Measurements from ENCODE around the gene DNAI1. TPM values are rescaled to one million over a fixed set of nuclear protein-coding genes. Genes with fewer than 3 reads are reported as not detected.

Gene DNAI1
- total and polyA plus RNA-seq, 10 of the 15 experiments (the other 5 are each of a cell fraction or from before 2014, with no cell fraction given), result not detected

DNA sequence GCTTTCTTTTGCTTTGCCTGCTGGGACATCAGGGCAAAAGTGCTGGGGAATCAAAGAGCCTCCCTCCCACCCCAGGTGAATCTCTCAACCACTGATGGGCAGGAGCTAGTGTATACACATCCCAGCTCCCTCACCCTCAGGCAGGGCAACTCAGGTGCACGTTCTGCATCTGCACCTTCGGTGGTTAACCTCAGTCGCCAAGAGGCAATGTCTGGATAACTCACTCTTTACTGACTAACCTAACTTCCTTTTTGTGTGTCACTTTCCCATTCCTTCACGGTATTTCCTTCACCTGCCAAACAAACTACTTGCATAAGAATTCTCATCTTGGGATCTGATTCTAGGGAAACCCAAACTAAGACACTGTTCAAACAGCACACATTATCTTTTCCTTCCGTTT lies 104.7 kb downstream of the DNAI1 start:
- CTCF ChIA-PET, result interaction anchor here (1.3 kb wide), 2 partner anchors 114 to 159 kb away, joined by 4 read pairs; no protein-coding TSS in a partner anchor
- peaks cover 6 to 11% of the 10 kb centered on the region in 2 experiments for H3K27me3 ChIP-seq (replicated peaks in 1 of 2; ENCODE audit: control insufficient read depth in 2 of 2, insufficient read depth in 2 of 2, low read length in 1 of 2)
- FAIRE-seq (no peak), DNase-seq (ENCODE audit: low read depth, low spot score) (no peak), ATAC-seq (no peak)
- SMC1A ChIA-PET (ENCODE audit: uncharacterized antibody, unreplicated experiment), result no interaction called here
- 11% methylated on average over 5 of the region's 5 CpGs for WGBS (ENCODE audit: insufficient coverage, insufficient replicate concordance, low lambda C conversion rate, missing lambda C conversion rate)
- H2AFZ ChIP-seq (ENCODE audit: control insufficient read depth, low read depth, low read length), result no peak overlapping the region
- H3K4me3 ChIP-seq, result no peak overlapping the region
- RAD21 ChIA-PET (ENCODE audit: unreplicated experiment), result no interaction called here
- no peak overlapping the region for H3K4me2 ChIP-seq (ENCODE audit: control insufficient read depth, insufficient read depth)
- H3K9me3 ChIP-seq (replicated peaks; ENCODE audit: control insufficient read depth, insufficient read depth, low read length), result peaks cover 6% of the 10 kb centered on the region; the same call in 2 of the 3 replicates
- peaks cover 3% of the 10 kb centered on the region; the same call in 1 of the 2 replicates for H4K20me1 ChIP-seq (ENCODE audit: control insufficient read depth, insufficient read depth)
- intact Hi-C loops (cut with micrococcal nuclease; ENCODE audit: unreplicated experiment), result no loop called here
- no peaks in the 10 kb centered on the region for H3K4me1 ChIP-seq (ENCODE audit: control insufficient read depth, insufficient read depth, low read length)
- H3K79me2 ChIP-seq (ENCODE audit: control insufficient read depth, insufficient read depth, low read length), result no peaks in the 10 kb centered on the region
- no peaks in the 10 kb centered on the region for H3K36me3 ChIP-seq (ENCODE audit: control insufficient read depth in 2 of 2, insufficient read depth in 2 of 2, low read length in 1 of 2)
- H3K9ac ChIP-seq (ENCODE audit: control insufficient read depth, insufficient read depth, low read length), result no peak overlapping the region
- no TSS peak for BruUV-seq (replicated peaks)
- H3K27ac ChIP-seq (ENCODE audit: control insufficient read depth, insufficient read depth), result no peak overlapping the region
- POLR2A ChIA-PET, result no interaction called here
- in situ Hi-C loops (cut with MboI), result no loop called here
- TF ChIP-seq, protein P1, sequence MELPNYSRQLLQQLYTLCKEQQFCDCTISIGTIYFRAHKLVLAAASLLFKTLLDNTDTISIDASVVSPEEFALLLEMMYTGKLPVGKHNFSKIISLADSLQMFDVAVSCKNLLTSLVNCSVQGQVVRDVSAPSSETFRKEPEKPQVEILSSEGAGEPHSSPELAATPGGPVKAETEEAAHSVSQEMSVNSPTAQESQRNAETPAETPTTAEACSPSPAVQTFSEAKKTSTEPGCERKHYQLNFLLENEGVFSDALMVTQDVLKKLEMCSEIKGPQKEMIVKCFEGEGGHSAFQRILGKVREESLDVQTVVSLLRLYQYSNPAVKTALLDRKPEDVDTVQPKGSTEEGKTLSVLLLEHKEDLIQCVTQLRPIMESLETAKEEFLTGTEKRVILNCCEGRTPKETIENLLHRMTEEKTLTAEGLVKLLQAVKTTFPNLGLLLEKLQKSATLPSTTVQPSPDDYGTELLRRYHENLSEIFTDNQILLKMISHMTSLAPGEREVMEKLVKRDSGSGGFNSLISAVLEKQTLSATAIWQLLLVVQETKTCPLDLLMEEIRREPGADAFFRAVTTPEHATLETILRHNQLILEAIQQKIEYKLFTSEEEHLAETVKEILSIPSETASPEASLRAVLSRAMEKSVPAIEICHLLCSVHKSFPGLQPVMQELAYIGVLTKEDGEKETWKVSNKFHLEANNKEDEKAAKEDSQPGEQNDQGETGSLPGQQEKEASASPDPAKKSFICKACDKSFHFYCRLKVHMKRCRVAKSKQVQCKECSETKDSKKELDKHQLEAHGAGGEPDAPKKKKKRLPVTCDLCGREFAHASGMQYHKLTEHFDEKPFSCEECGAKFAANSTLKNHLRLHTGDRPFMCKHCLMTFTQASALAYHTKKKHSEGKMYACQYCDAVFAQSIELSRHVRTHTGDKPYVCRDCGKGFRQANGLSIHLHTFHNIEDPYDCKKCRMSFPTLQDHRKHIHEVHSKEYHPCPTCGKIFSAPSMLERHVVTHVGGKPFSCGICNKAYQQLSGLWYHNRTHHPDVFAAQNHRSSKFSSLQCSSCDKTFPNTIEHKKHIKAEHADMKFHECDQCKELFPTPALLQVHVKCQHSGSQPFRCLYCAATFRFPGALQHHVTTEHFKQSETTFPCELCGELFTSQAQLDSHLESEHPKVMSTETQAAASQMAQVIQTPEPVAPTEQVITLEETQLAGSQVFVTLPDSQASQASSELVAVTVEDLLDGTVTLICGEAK (IDR thresholded peaks at IDR 0.05; ENCODE audit: borderline replicate concordance), result no peak
- no peak for TF ChIP-seq PAX5 (IDR thresholded peaks at IDR 0.05; ENCODE audit: borderline replicate concordance, low read depth, low read length)
- no peak for TF ChIP-seq CHD4 (IDR thresholded peaks at IDR 0.05)
- TF ChIP-seq ZBED1 (IDR thresholded peaks at IDR 0.05; ENCODE audit: borderline replicate concordance), result no peak
- TF ChIP-seq RAD21 (IDR thresholded peaks at IDR 0.05; ENCODE audit: insufficient read depth, low read depth, low read length), result no peak
- TF ChIP-seq HDAC2 (IDR thresholded peaks at IDR 0.05), result no peak
- TF ChIP-seq NFXL1 (IDR thresholded peaks at IDR 0.05; ENCODE audit: borderline replicate concordance), result no peak
- no peak for TF ChIP-seq YY1 (IDR thresholded peaks at IDR 0.05; ENCODE audit: low read depth, low read length)
- no peak for TF ChIP-seq RUNX3 (IDR thresholded peaks at IDR 0.05; ENCODE audit: low read length)
- no peak for TF ChIP-seq WRNIP1 (IDR thresholded peaks at IDR 0.05; ENCODE audit: borderline replicate concordance, low read depth, low read length)
- TF ChIP-seq, protein P2, sequence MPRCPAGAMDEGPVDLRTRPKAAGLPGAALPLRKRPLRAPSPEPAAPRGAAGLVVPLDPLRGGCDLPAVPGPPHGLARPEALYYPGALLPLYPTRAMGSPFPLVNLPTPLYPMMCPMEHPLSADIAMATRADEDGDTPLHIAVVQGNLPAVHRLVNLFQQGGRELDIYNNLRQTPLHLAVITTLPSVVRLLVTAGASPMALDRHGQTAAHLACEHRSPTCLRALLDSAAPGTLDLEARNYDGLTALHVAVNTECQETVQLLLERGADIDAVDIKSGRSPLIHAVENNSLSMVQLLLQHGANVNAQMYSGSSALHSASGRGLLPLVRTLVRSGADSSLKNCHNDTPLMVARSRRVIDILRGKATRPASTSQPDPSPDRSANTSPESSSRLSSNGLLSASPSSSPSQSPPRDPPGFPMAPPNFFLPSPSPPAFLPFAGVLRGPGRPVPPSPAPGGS (IDR thresholded peaks at IDR 0.05; ENCODE audit: borderline replicate concordance, insufficient read depth, low read depth, low read length, poor library complexity, severe bottlenecking), result no peak
- TF ChIP-seq RCOR1 (conservative IDR thresholded peaks at IDR 0.05; ENCODE audit: low read depth, low read length), result no peak
- TF ChIP-seq TCF3 (IDR thresholded peaks at IDR 0.05; ENCODE audit: borderline replicate concordance, insufficient read depth, low read depth, low read length), result no peak
- TF ChIP-seq ESRRA (IDR thresholded peaks at IDR 0.05; ENCODE audit: low read length), result no peak
- no peak for TF ChIP-seq CREM (IDR thresholded peaks at IDR 0.05; ENCODE audit: low read depth)
- TF ChIP-seq, protein P3, sequence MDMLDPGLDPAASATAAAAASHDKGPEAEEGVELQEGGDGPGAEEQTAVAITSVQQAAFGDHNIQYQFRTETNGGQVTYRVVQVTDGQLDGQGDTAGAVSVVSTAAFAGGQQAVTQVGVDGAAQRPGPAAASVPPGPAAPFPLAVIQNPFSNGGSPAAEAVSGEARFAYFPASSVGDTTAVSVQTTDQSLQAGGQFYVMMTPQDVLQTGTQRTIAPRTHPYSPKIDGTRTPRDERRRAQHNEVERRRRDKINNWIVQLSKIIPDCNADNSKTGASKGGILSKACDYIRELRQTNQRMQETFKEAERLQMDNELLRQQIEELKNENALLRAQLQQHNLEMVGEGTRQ (IDR thresholded peaks at IDR 0.05; ENCODE audit: borderline replicate concordance, low read depth, low read length), result no peak
- TF ChIP-seq, protein P4, sequence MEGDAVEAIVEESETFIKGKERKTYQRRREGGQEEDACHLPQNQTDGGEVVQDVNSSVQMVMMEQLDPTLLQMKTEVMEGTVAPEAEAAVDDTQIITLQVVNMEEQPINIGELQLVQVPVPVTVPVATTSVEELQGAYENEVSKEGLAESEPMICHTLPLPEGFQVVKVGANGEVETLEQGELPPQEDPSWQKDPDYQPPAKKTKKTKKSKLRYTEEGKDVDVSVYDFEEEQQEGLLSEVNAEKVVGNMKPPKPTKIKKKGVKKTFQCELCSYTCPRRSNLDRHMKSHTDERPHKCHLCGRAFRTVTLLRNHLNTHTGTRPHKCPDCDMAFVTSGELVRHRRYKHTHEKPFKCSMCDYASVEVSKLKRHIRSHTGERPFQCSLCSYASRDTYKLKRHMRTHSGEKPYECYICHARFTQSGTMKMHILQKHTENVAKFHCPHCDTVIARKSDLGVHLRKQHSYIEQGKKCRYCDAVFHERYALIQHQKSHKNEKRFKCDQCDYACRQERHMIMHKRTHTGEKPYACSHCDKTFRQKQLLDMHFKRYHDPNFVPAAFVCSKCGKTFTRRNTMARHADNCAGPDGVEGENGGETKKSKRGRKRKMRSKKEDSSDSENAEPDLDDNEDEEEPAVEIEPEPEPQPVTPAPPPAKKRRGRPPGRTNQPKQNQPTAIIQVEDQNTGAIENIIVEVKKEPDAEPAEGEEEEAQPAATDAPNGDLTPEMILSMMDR (IDR thresholded peaks at IDR 0.05 in 2 of 3, conservative IDR thresholded peaks at IDR 0.05 in 1 of 3; ENCODE audit: control insufficient read depth in 2 of 3, extremely low read depth in 1 of 3, insufficient read depth in 1 of 3, low read depth in 3 of 3, low read length in 3 of 3), result no peak

All from GM12878 (cell line).